Ovary (tissue), 3 donors: ENCODE results near the gene ABCA10.

Experiments
- CTCF ChIP-seq, 3 donors: fragments of 450-650 bp in 2 of 3; fragments of 200-600 bp in 1 of 3; IDR thresholded peaks; one replicate each; pipeline versions ENCODE4 v1.5.1 to v1.8.0; 2016 to 2022; ENCODE audit warnings: antibody characterized with exemption in 3 of 3, mild to moderate bottlenecking in 1 of 3
- POLR2A ChIP-seq: fragments of 450-650 bp; IDR thresholded peaks from one replicate; pipeline ENCODE4 v1.6.1; 2017; ENCODE audit warnings: antibody characterized with exemption, mild to moderate bottlenecking, moderate library complexity
- donor health status: DM: no; HTN: no; CAD: no.

- TF ChIP-seq CTCF (IDR thresholded peaks at IDR 0.05) (no peak), POLR2A (no peak)
Measured at GRCh38 chr17:69232650-69233049, 4.0 kb upstream of the ABCA10 start.
